Ecto neural progenitor cell (in vitro differentiated cells): ENCODE data around the gene NDST1.

Experiments used
- DNase-seq: peaks from one replicate; pipeline ENCODE4 v3.0.0-alpha.2; 2018; ENCODE audit warnings: low spot score

NDST1 gene

DNA sequence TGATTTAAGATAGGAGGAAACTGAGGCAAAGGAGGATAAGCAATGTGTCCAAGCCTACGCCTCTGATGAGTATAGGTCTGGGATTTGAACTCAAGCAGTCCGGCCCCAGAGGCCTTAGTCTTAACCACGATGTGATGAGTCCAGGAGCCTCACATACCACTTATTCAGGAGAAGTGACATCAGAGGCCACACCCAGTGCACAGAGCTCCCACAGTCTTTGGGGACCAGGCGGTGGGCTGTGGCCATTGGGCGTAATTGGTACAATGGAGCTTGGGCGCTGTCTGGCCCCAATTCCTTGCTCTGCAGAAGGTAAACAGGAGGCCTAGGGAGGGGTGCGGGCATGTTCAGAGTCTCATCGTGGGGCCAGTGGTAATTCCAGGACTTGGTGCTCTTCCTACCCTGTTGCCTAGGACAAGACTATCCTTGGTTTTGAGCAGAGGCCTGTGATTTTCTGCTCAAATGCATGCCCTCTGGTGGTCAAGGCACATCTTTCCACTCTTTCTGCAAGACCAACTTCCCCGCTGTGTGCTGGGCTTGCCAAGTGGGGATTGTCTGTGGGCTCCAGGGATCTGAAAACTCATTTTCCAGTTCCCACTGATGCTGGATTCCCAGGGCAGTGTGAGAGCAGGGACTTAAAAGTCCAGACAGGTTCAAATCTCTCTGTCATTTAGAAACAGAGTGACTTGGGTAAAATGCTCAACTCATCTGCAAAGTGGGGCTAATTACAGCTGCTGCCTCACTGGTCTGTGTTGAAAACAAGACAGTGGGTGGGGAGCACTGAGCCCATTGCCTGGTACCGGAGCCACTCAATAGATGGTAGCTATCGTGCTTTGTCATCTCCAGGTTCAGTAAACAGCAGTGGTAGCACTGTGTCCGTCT lies 15.8 kb downstream of the NDST1 start:
- DNase-seq: peak; percentile 60

DNA sequence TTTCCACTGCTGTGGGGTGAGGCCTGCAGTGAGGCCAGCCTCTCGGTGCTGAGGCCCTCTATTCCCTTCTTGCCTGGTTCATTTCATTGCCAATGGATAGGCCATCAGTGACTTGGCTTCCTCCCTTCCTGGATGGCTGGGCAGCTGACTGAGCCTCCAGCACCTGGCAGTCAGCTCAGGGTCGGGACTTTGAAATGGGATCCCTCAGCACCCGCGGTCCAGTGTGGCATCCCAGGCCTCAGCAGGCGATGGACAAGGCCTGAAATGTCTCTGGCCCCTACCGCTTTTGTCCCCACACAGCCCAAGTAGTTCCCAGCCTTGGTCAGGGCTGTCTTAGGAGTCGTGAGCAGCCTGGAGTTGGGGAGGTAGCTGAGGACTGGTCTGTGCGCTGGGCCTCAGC lies 17.2 kb downstream of the NDST1 start:
- DNase-seq: no peak

- DNase-seq: no peak
Observed at GRCh38 chr5:150525781-150526180, 17.9 kb downstream of the NDST1 start.

- no peak for DNase-seq
Observed at GRCh38 chr5:150527038-150527437, 19.1 kb downstream of the NDST1 start.

- no peak for DNase-seq
Observed at GRCh38 chr5:150527808-150528207, 19.9 kb downstream of the NDST1 start.

- DNase-seq: no peak
Observed at GRCh38 chr5:150528924-150529546, 21.1 kb downstream of the NDST1 start.

DNA sequence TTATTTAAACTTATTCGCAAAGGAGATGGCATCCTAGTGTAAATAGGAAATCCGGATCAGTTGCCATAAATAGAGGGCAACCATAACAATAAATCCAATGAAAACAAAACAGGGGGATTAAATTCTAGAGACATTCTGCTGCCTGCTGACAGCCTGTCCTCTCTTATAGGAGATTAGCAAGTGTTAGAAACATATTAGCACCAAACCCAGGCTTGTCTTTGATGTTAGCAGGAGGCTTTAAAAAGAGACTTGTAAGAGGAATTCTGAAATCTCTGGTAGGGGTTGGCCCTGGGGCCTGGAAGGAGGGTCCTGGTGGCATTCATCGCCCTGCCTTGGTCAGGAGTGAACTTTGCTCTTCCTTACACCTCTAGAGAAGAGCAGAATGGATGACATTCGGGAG lies 21.6 kb downstream of the NDST1 start:
- no peak for DNase-seq

DNA sequence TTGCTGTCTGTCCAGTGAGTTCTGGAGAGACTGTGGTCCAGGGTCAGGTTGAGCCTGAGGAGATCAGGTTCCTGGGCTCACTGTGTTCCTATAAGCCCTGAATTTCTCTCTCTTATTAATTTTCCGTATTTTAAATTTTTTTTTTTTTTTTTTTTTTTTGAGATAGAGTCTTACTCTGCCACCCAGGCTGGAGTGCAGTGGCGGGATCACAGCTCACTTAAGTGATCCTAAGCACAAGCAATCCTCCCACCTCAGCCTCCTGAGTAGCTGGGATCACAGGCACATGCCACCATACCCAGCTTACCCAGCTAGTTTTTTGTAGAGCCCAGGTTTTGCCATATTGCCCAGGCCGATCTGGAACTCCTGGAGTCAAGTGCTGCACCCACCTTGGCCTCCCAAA lies 22.5 kb downstream of the NDST1 start:
- no peak for DNase-seq

DNA sequence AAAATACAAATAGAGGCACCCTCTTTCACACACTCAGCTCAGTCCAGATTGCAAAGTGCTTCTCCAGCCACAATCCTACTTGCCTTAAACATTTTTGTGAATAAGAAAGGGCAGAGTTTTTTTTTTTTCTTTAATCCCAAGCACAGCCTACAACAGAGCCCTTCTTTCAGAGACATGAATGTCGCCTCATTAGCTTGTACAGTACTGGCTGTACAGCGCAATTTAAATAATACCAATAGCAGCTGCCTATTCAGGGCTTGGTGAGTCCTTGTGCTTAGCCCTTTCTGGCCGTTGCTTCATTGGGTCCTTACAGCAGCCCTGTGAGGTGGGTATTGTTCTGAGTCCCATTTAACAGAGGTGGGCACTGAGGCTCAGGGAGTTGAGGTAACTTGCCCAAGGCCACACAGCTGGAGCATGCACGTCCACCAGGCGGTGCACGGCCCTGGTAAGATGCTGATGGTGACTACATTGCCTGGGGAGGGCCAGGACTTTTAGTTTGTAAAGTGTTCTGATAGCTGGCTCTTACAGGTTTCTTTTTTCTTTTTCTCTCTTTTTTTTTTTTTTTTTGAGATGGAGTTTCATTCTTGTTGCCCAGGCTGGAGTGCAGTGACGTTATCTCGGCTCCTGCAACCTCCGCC lies 23.1 kb downstream of the NDST1 start:
- DNase-seq: no peak

DNA sequence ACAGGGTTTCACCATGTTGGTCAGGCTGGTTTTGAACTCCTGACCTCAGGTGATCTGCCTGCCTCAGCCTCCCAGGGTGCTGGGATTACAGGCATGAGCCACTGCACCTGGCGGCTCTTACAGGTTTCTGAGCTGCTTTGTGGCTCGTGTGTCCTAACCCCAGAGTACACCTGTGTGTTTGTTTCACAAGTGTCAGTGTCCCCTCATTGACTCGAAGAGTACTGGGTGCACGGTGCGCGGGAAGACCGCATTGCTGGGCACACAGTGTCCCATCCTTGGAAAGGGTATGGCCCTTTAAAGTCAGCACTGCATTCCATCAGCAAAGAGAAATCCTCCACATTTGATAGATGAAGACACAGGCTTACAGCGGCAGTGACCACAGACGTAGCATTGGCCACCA lies 23.8 kb downstream of the NDST1 start:
- DNase-seq: no peak

GRCh38 chr5:150532151-150532550 lies 24.2 kb downstream of the NDST1 start:
- no peak for DNase-seq

GRCh38 chr5:150532996-150533395 lies 25.1 kb downstream of the NDST1 start:
- no peak for DNase-seq

DNA sequence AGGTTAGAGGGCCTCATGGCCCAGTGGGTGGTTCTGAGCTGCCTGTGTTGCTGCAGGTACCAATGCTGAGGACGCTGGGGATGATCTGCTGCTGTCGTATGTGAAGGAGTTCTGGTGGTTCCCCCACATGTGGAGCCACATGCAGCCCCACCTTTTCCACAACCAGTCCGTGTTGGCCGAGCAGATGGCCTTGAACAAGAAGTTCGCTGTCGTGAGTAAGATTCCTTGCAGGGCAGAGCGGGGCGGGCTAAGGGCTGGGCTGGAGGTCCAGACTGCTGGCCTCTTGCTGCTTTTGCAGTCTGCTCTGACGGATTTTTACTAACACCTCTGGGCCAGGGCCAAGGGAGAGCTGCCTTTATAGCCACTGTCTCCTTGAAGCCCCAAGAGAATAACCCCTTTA lies 26.9 kb downstream of the NDST1 start:
- DNase-seq: no peak

- DNase-seq: no peak
Observed at GRCh38 chr5:150535611-150536010, 27.7 kb downstream of the NDST1 start.

DNA sequence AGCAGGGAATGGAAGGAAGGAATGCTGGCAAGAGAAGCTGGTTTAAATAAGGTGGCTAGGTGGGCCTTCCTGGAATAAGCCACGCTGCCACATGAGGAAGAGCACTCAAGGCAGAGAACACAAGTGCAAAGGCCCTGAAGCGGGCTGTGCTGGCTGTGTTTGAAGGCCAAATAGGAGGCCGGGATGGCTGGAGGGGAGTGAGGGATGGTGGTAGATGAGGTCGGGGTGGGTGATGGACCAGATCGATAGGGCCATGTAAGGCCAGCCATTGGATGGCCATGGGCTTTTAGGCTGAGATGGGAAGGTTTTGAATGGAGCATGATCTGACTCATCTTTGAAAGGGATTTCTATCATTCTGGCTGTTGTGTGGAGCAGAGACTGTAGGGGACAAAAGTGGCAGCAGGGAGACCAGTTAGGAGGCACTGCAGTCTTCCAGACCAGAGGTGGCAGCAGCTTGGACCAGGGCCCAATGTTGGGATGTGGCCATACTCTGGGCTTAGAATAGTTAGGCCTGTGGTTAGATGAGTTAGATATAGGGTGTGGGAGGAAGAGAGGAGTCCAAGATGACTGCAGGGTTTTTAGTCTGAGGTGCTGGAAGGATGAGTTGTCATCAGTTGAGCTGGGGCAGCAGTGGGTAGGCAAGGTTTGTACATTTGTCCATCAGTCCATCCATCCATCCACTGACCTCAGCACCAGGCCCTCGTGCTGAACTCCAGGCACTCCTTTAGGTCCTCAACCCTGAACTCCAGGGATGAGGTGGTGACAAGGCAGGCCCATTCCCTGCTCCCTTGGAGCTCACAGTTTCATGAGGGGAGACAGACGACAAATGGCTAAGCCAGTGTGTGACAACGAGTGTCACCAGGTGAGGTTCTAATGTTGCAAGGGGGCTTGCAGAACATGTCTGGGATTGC lies 30.3 kb downstream of the NDST1 start:
- no peak for DNase-seq

DNA sequence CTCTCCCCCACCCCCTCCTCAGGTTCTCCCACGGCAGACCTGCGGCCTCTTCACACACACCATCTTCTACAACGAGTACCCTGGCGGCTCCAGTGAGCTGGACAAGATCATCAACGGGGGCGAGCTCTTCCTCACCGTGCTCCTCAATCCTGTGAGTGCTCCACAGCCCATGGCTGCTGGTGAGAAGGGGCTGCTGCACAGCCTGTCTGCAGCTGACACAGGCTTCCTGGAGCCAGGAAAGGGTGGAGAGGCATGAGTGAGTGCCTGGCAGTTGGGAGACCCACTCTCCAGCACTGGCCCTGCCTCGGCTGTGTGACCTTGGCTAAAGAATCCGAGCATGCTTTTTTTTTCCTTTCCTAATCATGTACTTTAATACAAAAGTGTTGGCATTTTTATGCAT lies 31.3 kb downstream of the NDST1 start:
- no peak for DNase-seq

DNA sequence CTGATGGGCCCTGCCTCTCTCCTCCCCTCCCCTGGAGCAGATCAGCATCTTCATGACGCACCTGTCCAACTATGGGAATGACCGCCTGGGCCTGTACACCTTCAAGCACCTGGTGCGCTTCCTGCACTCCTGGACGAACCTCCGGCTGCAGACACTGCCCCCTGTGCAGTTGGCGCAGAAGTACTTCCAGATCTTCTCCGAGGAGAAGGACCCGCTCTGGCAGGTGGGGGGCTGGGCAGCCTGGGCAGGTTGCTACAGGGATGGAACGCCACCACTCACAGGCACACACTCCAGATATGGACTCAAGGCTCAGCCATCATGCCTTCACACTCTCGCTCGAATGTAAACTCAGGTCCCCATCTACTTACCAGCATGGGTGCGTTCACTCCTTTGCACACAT lies 32.1 kb downstream of the NDST1 start:
- no peak for DNase-seq

GRCh38 chr5:150540615-150541396 lies 32.9 kb downstream of the NDST1 start:
- no peak for DNase-seq

- DNase-seq: no peak
Observed at GRCh38 chr5:150541397-150541675, 33.4 kb downstream of the NDST1 start.

- no peak for DNase-seq
Observed at GRCh38 chr5:150541895-150542294, 34.0 kb downstream of the NDST1 start.

DNA sequence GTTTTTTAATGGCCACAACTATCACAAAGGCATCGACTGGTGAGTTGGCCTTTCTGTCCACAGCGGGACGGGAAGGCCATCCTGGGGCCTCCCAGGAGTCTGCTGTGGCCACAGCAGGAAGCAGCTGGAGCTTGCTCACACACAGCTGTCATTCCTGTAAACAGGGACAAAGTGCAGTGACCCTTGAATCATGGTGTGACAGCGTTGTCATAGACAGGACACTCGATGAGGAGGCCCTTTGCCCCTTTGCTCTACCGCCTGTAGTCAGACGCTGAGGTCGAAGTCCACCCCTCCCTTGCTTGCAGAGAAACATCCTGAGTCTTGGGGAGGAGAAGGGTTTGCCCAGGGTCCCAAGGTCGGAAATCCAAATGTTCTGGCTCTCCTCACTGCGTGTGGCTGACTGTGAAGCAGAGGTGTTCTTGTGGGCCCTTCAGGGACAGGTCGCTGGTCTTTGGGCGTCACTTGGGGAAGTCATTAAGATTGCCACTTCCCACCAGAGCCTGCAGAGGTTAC lies 35.1 kb downstream of the NDST1 start:
- DNase-seq: no peak
